ENCODE measurements around the gene BUD23.
A peak's percentile ranks its signal among the peaks of the same experiment; 100 is the strongest.
"Not testable (repeated sequence)": the region's sequence is repeated elsewhere in the genome, so short reads cannot be mapped to it uniquely, and the experiment has no call there.

BUD23 gene

DNA sequence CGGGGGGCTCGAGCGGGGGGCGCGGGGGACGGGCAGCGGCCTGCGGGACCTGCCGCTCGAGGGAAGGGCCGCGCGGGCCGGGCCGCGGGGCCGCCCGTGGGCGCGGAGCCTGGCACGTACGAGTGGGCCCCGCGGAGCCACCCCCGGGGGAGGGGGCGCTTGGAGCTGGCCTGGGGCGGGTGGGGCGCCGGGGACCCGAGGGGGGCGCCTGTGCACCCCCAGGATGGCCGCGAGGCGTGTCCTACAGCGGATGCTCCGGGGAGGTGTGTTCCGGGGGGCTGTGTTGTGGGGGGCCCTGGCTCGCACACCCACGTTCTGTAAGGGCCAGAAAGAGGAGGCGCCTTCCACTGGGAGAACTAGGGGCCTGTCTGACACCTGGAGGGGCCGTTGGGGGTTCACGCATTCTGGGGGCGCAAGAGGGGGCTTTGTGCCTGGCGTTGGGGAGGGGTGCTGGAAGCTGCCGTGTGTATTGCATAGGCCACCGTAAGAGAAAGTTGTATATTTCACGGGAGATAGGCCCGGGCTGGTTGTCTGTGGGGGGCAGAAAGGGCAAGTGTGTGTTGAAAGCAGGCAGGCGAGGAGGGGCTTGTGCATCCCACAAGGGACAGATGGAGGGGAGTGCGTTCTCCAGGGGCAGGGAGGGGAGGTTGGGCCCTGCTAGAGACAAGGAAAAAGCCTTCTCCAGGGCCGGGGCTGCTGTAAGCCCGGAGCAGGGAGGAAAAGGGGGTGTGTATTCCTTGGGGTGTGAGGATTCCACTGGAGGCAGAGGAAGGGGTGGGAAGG is 15.1 kb upstream of the BUD23 start:
- peak; percentile 54 for DNase-seq (ENCODE audit: low spot score)

DNA sequence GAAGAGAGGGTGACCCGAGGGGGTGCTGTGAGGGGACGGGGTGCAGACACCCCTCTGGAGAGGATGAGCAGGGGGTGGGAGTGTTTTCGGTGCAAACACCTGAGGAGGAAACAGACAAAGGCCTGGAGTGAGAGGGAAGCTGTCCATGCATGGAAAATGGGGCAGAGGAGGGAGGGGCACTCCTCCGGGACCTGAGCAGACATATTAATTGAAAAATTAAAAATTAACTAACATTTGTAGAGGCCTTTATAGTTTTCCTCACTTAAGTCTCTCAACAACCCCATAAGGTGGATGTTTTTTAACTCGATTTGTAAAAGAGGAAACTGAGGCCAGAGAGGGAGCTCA is 14.5 kb upstream of the BUD23 start:
- DNase-seq (ENCODE audit: low spot score): no peak

DNA sequence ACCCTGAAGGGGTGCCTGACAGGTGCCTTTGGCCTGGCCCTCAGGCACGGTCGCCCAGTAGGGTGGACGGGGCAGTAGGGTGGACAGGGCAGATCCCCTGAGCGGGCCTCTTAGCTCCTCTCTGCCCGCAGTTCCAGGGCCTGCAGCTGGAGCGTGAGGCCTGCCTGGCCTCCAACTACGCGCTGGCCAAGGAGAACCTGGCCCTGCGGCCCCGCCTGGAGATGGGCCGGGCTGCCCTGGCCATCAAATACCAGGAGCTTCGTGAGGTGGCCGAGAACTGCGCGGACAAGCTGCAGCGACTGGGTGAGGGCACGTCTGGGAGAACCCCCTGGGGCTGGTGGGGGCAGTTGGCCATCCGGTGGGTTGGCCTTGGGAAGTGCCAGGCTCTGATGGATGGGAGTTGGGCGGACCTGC is 14.1 kb upstream of the BUD23 start:
- no peak for DNase-seq (ENCODE audit: low spot score)

DNA sequence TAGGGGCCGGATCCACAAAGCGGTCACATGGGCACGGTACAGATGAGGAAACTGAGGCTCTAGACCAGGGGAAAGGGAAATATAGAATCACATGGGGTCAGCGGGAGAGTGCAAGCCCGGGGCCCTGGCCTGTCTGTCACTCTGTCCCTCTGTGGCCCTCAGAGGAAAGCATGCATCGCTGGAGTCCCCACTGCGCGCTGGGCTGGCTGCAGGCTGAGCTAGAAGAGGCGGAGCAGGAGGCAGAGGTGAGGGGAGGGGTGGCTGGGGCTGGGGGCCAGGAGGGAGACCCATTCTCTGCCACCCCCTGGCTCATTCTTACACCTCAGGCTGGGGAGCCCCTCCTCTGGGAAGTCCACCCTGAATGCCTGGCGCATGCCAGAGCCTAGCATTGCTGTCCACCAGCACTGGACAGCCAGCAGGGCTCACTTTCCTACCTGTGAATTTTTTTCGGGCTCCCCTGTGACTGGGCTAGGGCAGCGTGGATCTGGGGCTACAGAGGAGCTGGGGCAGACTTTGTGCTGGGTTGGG is 13.5 kb upstream of the BUD23 start:
- DNase-seq (ENCODE audit: low spot score): no peak

DNA sequence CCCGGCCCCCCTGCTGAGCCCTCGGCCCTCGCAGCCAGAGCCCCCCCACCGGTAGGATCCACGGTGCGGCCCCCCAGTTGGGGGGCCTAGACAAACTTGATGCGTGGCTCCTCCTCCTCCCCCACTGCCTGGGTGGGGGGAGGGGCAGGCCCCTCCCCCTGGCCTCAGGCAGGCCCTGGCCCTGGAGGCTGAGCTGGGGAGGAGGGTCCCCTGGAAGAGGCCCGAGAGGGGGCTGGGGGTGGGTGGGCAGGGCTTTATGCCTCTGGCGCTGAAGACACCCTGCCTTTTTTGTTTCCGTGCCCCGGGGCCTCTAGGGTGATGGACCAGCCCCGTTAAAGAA is 12.1 kb upstream of the BUD23 start:
- no peak for DNase-seq (ENCODE audit: low spot score)

DNA sequence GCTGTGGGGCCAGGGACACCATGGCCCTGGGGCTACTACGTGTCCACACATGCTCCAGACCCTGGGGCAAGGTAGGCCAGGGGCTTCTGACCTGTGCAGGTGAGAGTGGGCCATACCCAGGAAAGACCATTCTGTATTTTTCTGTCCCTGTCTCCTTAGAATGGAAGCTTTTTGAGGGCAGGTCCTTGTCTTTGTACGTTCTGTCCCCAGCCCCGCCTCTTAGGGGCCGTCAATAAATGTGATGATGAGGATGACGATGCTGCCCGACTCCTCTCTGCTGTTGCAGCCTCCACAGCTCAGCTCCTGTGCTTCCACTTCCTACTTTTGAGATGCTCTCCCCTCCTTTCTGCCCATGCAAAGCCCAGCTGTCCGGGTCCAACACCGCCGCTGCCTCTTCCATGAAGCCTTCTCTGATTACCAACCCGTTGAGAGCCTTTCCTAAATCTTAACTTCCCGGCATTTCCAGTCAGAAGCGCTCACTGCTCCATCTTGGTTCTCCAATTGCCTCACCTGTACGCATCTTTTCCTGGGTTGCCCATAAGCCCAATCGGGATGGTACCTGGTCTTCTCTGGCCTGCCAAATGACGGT is 11.4 kb upstream of the BUD23 start:
- DNase-seq (ENCODE audit: low spot score): no peak

DNA sequence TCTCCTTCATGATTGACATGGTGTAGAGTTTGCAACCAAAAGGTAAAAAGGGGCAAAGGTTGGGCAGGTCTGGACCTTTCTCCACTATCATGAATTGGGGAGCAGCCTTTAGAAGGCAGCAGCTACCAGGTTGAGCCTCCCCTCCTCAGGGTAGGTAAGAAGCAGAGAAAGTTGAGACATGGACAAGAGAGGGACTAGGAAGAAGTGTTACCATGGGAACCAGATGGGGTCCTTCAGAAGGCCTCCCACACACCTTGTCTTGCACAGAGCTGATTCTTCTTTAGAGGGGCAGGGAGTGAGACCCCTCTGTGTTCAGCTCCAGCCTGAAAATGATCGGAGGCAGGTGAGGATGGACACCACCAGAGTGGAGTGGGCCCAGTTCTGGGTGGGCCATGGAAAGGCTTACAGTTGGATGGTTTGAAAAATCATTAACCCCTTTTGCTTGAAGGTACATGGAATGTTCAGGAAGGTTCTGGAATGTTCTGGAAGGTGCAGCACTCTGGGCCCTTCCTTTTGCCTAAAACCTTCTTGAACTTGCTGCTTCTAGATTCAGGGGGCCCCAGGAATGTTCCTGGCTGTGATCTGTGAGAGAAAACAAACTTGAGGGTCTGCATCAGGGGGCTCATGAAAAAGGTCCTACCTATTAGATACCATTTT is 8.8 kb upstream of the BUD23 start:
- no peak for DNase-seq (ENCODE audit: low spot score)

DNA sequence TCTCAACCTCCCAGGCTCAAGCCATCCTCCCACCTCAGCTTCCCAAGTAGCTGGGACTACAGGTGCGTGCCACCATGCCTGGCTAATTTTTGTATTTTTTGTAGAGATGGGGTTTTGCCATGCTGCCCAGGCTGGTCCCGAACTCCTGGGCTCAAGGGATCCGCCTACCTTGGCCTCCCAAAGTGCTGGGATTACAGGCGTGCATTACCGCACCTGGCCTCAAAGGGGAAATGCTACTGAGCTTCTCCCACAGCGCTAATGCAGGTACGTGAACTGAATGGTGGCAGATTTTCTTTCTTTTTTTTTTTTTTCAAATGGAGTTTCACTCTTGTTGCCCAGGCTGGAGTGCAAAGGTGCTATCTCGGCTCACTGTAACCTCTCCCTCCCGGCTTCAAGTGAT is 7.3 kb upstream of the BUD23 start:
- not testable (repeated sequence) for DNase-seq (ENCODE audit: low spot score)

DNA sequence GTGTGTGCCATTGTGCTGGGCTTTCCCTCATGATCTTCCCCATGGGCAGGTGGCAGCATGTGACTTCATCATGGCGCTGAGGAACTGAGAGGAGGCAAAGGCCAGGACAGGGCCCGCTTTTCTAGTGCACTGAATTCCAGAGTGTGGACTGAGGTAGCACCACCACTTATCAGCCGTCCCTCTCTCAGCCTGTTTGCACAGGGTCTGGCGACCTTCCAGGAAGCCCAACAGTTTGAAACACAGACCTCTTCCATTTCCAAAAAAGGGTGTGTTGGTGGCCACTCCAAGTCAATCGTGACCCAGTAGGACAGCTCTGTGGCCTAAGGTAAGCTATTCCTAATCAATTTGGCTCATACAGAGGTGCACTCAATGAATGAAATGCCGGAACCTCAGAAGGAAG is 4.5 kb upstream of the BUD23 start:
- no peak for DNase-seq (ENCODE audit: low spot score)

DNA sequence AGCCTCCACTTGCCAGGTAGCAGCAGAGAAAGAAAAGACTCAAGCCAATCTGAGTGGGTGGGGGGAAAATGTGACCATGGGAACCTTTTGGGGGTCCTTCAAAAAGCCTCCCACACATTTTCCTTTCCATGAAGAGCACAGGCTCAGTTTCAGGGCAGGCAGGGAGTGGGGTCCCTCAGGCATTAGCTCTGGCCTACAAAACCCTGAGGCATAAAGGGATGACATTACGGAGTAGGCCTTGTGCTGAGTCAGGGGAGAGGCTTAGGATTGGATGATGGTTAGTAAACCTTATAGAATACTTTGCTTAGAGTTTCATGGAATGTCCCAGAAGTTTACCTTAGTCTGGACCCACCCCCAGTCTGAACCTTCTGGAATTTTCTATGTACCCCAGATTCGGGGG is 3.7 kb upstream of the BUD23 start:
- DNase-seq (ENCODE audit: low spot score): no peak

DNA sequence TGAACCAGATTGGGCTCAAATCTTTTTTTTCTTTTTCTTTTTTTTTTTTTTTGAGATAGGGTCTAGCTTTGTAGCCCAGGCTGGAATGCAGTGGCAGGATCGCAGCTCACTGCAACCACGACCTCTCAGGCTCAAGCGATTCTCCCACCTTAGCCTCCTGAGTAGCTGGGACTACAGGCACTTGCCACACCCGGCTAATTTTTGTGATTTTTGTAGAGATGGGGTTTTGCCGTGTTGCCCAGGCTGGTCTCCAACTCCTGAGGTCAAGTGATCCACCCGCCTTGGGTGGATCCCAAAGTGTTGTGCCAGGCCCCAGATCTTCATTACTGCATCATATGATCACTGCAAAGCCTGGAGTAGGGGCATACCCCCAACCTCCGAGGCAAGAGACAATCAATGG is 2.9 kb upstream of the BUD23 start:
- no peak for DNase-seq (ENCODE audit: low spot score)

DNA sequence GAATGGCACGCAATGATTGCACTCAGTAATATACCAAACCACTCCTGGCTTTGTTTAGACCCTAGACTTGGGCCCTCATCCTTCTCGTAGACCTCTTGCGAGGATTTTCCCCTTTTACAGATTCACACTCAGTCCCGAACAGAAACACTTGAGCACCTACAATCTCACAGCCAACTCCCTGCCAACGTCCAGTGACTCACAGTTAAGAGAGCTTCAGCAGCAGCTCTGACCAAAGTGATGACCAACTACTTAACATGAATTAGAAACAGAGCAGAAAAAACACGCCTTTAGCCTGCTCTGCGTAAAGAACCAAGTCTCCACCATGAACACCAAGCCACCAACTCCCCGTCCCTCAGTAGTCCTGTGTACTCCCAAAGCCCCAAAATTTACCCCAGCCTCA is 2.4 kb upstream of the BUD23 start:
- DNase-seq (ENCODE audit: low spot score): no peak

DNA sequence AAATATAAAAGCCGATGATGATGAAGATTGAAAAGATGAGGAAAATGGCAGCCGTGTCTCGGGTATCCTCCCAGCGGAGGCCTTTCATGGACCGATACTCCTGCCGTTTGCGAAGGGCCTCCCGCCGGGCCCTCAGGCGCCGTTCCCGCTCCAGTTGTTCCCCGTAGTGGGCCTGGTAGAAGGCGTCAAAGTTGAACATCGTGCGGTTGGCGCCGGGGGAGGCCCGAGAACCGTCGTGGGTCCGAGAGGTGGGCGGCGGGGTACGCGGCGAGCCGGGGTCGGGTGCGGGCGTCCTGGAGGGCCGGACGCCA is 697 bp upstream of the BUD23 start:
- no peak for DNase-seq (ENCODE audit: low spot score)

DNA sequence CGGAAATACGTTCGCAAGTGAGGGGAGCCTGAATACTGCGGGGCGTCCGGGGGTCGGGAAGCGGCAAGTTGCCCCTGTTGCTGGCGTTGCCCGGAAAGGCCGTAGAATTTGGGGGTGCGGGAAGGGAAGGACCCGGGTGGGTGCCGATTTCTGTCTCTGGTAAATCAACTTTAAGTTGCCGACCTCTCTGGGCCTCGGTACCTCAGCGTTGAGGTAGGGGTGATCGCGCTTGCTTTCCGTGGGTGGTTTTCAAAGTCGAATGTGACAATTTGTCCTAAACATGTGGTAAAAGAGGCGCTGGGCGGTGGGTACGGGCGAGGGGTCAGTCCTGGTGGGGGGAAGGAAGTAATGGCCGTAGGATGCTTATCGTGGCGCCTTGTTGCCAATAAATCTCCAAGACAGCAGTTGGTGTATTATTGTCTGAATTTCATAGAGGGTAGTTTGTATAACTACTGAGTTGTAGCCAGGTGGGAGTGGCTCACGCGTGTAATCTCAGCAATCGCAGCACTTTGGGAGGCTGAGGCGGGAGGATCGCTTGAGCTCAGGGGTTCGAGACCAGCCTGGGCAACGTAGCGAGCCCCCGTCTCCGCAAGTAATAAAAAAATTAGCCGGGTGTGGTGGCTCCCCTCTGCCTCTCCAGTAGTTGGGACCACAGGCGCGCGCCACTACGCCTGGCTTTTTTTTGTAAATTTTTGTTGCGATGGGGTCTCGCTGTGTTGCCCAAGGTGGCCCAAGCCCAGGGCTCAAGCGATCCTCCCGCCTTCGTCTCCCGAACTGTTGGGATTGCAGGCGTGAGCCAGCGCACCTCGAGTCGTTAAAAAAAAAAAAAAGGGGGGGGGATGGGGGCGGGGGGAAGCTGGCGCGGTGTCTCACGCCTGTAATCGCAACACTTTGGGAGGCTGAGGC is 644 bp downstream of the BUD23 start:
- no peak for DNase-seq (ENCODE audit: low spot score)

DNA sequence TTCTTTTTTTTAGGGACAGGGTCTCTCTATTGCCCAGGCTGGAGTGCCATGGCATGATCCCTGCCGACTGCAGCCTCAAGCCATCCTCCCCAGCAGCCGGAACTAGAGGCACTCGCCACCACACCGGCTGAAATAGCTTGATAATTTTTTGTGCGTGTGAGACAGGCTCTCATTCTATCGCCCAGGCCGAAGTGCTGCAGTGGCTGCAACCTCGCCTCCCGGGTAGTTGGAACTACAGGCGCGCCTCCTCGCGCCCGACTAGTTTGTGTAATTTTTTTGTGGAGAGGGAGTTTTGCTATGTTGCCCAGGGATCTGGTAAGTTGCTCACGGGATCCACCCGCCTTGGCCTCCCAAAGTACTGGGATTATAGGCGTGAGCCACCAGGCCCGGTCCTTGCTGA is 1.9 kb downstream of the BUD23 start:
- DNase-seq (ENCODE audit: low spot score): no peak

DNA sequence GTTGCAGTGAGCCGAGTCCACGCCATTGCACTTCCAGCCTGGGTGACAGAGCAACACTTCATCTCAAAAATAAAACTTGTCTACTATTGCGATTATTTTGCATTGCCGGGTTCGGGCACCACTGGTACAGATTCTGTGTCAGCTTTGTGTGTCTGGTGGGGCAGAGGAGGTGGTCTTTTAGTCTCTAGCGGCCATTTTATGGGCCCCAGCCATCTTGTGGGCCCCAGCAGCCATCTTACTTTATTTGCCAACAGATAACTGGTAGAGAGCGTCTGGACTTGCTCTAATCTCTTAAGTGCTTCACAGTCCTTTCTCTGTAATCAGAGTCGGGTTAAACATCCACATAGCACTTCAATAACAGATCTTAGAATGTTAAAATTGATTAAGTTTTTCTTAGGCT is 4.9 kb downstream of the BUD23 start:
- no peak for DNase-seq (ENCODE audit: low spot score)

DNA sequence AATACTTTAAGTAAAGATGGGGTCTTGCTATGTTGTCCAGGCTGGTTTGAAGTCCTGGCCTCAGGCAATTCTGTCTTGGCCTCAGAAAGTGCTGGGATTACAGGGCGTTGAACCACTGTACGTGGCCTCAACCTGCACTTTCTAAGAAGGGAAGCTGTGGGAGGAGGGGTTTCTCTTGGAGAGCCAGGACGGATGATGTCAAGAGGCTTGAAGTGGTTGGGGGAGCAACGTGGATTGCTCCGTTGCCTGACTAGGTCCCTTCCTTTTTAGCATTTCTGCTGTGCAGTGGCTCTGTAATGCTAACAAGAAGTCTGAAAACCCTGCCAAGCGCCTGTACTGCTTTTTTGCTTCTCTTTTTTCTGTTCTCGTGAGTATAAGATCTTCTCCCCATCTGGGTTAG is 7.2 kb downstream of the BUD23 start:
- DNase-seq (ENCODE audit: low spot score): no peak

DNA sequence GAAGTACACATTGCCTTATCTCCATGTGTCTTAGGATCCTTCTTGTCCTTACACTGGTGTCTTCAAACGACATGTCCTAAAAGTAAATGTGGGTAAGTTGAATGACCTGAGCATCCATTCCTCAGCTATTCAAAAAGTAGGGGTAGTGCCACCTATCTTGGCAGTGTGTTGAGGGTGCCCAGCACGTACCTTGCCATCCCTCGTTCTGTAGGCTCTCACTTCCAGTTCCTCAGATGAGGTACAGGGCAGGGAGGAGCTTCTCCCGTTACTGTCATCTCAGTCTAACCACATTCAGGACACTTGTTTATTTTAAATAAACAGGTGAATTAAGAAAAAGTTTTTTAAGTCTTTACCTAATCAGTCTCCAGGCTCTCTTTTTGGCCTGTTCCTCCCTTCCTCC is 13.0 kb downstream of the BUD23 start:
- DNase-seq (ENCODE audit: low spot score): no peak

DNA sequence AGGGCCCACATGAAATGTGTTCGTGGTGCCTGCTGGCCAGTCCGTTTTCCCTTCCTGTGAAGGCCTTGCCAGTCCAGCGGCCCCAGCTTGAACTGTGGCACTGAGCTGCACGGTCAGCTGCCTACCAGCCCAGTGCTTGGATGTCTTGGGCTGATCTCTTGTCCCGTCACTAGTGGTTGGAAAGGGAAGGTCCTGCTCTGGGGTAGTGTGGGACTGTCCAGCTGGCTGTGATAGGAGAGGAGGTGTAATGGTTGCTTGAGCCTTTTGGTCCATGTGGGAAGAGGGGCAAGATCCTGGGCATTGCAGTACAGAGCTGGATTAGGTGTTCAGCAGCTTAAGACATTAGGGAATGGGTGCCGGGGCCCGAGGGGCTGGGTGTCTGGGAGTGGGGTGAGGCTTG is 15.0 kb downstream of the BUD23 start:
- no peak for DNase-seq (ENCODE audit: low spot score)

DNA sequence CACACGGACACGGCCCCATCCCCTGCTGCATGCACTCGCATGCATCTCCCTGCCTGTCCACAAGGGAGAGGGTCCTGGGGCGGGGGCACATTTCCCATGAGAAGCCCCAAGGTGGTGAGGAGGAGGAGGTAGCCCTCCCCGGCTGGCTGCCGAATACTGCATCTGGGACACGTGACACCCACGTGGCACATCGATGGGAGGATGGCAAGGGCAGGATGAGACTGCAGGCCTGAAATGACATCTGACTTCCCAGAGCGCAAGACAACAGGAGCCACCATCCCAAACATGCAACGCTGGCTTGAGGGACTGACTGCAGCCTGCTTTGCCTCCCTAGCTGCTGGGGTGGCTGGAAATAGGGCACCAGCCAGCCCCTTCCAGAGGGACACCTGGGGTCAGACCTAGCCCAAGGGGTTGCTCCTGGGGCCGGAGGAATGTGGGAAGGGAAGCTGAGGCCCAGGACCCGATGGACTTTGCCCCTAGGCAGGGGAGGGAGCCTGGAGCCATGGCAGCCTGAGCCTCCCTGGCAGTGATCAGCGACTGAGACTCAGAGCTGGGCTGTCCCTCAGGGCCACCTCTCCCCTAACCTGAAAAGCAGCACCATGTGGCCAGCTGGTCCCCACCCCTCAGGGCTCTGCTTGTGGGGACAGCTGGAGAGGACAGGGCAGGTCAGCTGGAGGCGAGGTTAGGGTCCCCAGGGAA is 16.1 kb downstream of the BUD23 start:
- DNase-seq (ENCODE audit: low spot score): no peak

DNA sequence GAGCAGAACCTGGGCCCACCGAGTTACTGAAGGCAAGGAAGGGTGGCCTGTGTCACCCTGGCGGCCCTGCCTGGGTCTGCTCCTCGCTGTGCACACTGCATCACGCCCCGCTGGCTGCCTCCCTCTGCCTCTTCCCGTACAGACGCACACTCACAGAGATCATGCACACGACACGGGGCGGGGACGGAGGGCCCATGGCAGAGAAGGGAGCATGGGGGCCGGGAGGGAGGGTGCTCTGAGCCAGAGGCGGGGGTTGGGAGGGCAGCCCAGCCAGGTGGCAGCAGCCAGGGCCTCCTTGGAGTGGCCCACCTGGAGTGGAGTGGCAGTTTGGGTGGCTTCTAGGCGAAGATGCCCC is 16.6 kb downstream of the BUD23 start:
- no peak for DNase-seq (ENCODE audit: low spot score)

DNA sequence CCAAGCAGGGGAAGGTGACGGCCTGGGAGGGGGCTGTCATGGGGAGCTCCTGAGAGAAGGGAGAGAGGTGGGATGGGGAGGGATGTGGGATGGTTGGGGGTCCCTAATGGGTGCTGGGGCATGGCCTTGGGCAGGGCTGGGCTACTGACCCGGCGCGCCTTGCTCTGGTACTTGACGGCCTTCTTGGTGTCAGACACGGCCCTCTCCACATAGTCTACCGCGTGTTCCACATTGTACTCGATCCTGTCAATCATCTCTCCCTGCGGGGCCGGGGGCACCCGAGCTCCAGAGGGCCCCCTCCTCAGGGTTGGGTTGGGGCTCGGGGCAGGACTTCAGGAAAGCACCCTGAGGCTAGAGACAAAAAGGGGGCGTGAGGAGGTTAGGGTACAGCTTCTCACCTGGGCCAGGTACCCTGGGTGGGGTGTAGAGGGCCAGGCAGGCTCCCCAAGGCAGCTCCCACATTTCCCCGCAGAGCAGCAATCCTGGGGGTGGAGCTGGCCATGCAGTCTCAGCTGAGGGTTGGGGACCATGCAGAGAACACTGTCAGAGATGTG is 17.3 kb downstream of the BUD23 start:
- no peak for DNase-seq (ENCODE audit: low spot score)

Measured in HuH-7 (cell line).